Kidney epithelial cell (primary cell): ENCODE results near the gene GLO1. TPM values are rescaled to one million over a fixed set of nuclear protein-coding genes. Genes with fewer than 3 reads are reported as not detected.

Experiments used
- DNase-seq: peaks from one replicate; pipeline ENCODE4 v3.0.0-alpha.2; 2010; ENCODE audit warnings: low read depth
- H3K27me3 ChIP-seq: 2 replicates; pipeline ENCODE4 v1.6.0; 2011; ENCODE audit warnings: low read length; ENCODE audit not compliant: control insufficient read depth, insufficient read depth
- H3K36me3 ChIP-seq: 2 replicates; pipeline ENCODE4 v1.5.1; 2011; ENCODE audit warnings: low read length; ENCODE audit not compliant: control insufficient read depth, insufficient read depth
- H3K4me3 ChIP-seq: 2 replicates; pipeline ENCODE4 v1.5.1; 2011; ENCODE audit warnings: low read depth, mild to moderate bottlenecking, control low read depth, low read length
- CTCF ChIP-seq: IDR thresholded peaks from 2 replicates; pipeline ENCODE4 v1.5.1; 2011; ENCODE audit warnings: mild to moderate bottlenecking, moderate library complexity, low read length, control low read depth, inconsistent platforms; ENCODE audit not compliant: insufficient read depth, poor library complexity, severe bottlenecking
- total RNA-seq: library from RNA; depleted of rRNA; stranded (reverse); fragments of >200 nt; gene quantifications from 2 replicates; pipeline ENCODE4 v1.2.3, GENCODE V29; 2015

Gene GLO1
- total RNA-seq, 1 donor from 2014 or later, result 195 TPM

- no peak for TF ChIP-seq CTCF
- H3K36me3 ChIP-seq, result no peaks in the 10 kb centered on the region
- no peaks in the 10 kb centered on the region for H3K27me3 ChIP-seq
- H3K4me3 ChIP-seq, result no peak overlapping the region
- no peak for DNase-seq
Observed at GRCh38 chr6:38723783-38724182, 20.8 kb upstream of the GLO1 start.

- no peak for DNase-seq
- Histone ChIP-seq H3K36me3 (no peaks in the 10 kb centered on the region), H3K4me3 (no peak overlapping the region), H3K27me3 (no peaks in the 10 kb centered on the region)
- no peak for TF ChIP-seq CTCF
Observed at GRCh38 chr6:38722727-38723334, 19.9 kb upstream of the GLO1 start.

- no peaks in the 10 kb centered on the region for H3K27me3 ChIP-seq
- no peaks in the 10 kb centered on the region for H3K36me3 ChIP-seq
- H3K4me3 ChIP-seq, result no peak overlapping the region
- no peak for TF ChIP-seq CTCF
- DNase-seq, result no peak
Observed at GRCh38 chr6:38722038-38722437, 19.1 kb upstream of the GLO1 start.

- Histone ChIP-seq H3K4me3 (no peak overlapping the region), H3K27me3 (peaks cover 1% of the 10 kb centered on the region), H3K36me3 (no peaks in the 10 kb centered on the region)
- no peak for DNase-seq
- peak; percentile 18 for TF ChIP-seq CTCF
Observed at GRCh38 chr6:38720295-38720694, 17.4 kb upstream of the GLO1 start.

GRCh38 chr6:38719358-38719757 lies 16.4 kb upstream of the GLO1 start:
- Histone ChIP-seq H3K27me3 (peaks cover 4% of the 10 kb centered on the region), H3K4me3 (no peak overlapping the region), H3K36me3 (no peaks in the 10 kb centered on the region)
- no peak for TF ChIP-seq CTCF
- no peak for DNase-seq

GRCh38 chr6:38716825-38717224 lies 13.9 kb upstream of the GLO1 start:
- Histone ChIP-seq H3K27me3 (peaks cover 4% of the 10 kb centered on the region), H3K36me3 (no peaks in the 10 kb centered on the region), H3K4me3 (no peak overlapping the region)
- TF ChIP-seq CTCF, result no peak
- no peak for DNase-seq
